ENCODE data around the gene WWOX. TPM values are rescaled to one million over a fixed set of nuclear protein-coding genes. Genes with fewer than 3 reads are reported as not detected.
A peak's percentile ranks its signal among the peaks of the same experiment; 100 is the strongest.

WWOX gene
- total RNA-seq, 2 experiments from 2014 or later = 19.9 to 29.4 TPM

- Mint-ChIP-seq H3K4me1 (no peaks in the 10 kb centered on the region), H3K4me3 (no peak overlapping the region), H3K27me3 (no peaks in the 10 kb centered on the region), H3K27ac (no peak overlapping the region), H3K36me3 (ENCODE audit: low read depth) (peaks cover 5% of the 10 kb centered on the region), H3K9me3 (ENCODE audit: low read depth) (peaks cover 2% of the 10 kb centered on the region)
- ATAC-seq = no peak
- intact Hi-C loops (cut with DNase I, micrococcal nuclease) = no loop called here
- DNase-seq = no peak
- CTCF ChIA-PET = no interaction called here
- POLR2A ChIA-PET = no interaction called here
Measured at GRCh38 chr16:78294538-78295225, 195.2 kb downstream of the WWOX start.

- Mint-ChIP-seq H3K9me3 (ENCODE audit: low read depth) (peaks cover 2% of the 10 kb centered on the region), H3K36me3 (ENCODE audit: low read depth) (peaks cover 5% of the 10 kb centered on the region), H3K27me3 (no peaks in the 10 kb centered on the region), H3K4me1 (no peaks in the 10 kb centered on the region), H3K27ac (no peak overlapping the region), H3K4me3 (no peak overlapping the region)
- ChIA-PET CTCF (no interaction called here), POLR2A (no interaction called here)
- no peak for ATAC-seq
- intact Hi-C loops (cut with DNase I, micrococcal nuclease) = no loop called here
- no peak for DNase-seq
Measured at GRCh38 chr16:78297066-78297666, 197.7 kb downstream of the WWOX start.

- H3K4me3 Mint-ChIP-seq = no peak overlapping the region
- H3K9me3 Mint-ChIP-seq (ENCODE audit: low read depth) = peaks cover 2% of the 10 kb centered on the region
- DNase-seq = no peak
- ChIA-PET CTCF (interaction anchor here (0.6 to 1.3 kb wide), 2 partner anchors 138 to 1076 kb away, joined by 3 to 4 read pairs; no protein-coding TSS in a partner anchor), POLR2A (no interaction called here)
- H3K4me1 Mint-ChIP-seq = no peaks in the 10 kb centered on the region
- H3K27ac Mint-ChIP-seq = no peak overlapping the region
- no peak for ATAC-seq
- intact Hi-C loops (cut with DNase I, micrococcal nuclease) = no loop called here
- no peaks in the 10 kb centered on the region for H3K27me3 Mint-ChIP-seq
- H3K36me3 Mint-ChIP-seq (ENCODE audit: low read depth) = peaks cover 7% of the 10 kb centered on the region
Measured at GRCh38 chr16:78298986-78299385, 199.5 kb downstream of the WWOX start.

- POLR2A ChIA-PET = no interaction called here
- Mint-ChIP-seq H3K36me3 (ENCODE audit: low read depth) (peaks cover 6% of the 10 kb centered on the region), H3K9me3 (ENCODE audit: low read depth) (peaks cover 2% of the 10 kb centered on the region), H3K27ac (no peak overlapping the region), H3K4me1 (no peaks in the 10 kb centered on the region), H3K27me3 (no peaks in the 10 kb centered on the region), H3K4me3 (no peak overlapping the region)
- no peak for DNase-seq
- ATAC-seq = no peak
- CTCF ChIA-PET = interaction anchor here (0.6 kb wide), 1 partner anchor 23 kb away, joined by 3 read pairs; no protein-coding TSS in a partner anchor
- intact Hi-C loops (cut with DNase I, micrococcal nuclease) = no loop called here
Measured at GRCh38 chr16:78300469-78300868, 201.0 kb downstream of the WWOX start.

- ChIA-PET POLR2A (no interaction called here), CTCF (no interaction called here)
- no peak for DNase-seq
- no peaks in the 10 kb centered on the region for H3K4me1 Mint-ChIP-seq
- peaks cover 3% of the 10 kb centered on the region for H3K36me3 Mint-ChIP-seq (ENCODE audit: low read depth)
- H3K4me3 Mint-ChIP-seq = no peak overlapping the region
- H3K27ac Mint-ChIP-seq = no peak overlapping the region
- intact Hi-C loops (cut with DNase I, micrococcal nuclease) = no loop called here
- no peaks in the 10 kb centered on the region for H3K27me3 Mint-ChIP-seq
- no peak for ATAC-seq
- H3K9me3 Mint-ChIP-seq (ENCODE audit: low read depth) = no peaks in the 10 kb centered on the region
Measured at GRCh38 chr16:78303946-78304345, 204.5 kb downstream of the WWOX start.

GRCh38 chr16:78306361-78306760 is 206.9 kb downstream of the WWOX start:
- H3K4me1 Mint-ChIP-seq = peaks cover 6% of the 10 kb centered on the region
- H3K27me3 Mint-ChIP-seq = no peaks in the 10 kb centered on the region
- DNase-seq (no peak), ATAC-seq (no peak)
- no peak overlapping the region for H3K4me3 Mint-ChIP-seq
- peaks cover 3% of the 10 kb centered on the region for H3K36me3 Mint-ChIP-seq (ENCODE audit: low read depth)
- H3K9me3 Mint-ChIP-seq (ENCODE audit: low read depth) = no peaks in the 10 kb centered on the region
- CTCF ChIA-PET = interaction anchor here (0.6 kb wide), 1 partner anchor 46 kb away, joined by 5 read pairs; no protein-coding TSS in a partner anchor
- H3K27ac Mint-ChIP-seq = no peak overlapping the region
- POLR2A ChIA-PET = no interaction called here
- intact Hi-C loops (cut with DNase I, micrococcal nuclease) = no loop called here

GRCh38 chr16:78307824-78308528 is 208.5 kb downstream of the WWOX start:
- Mint-ChIP-seq H3K27ac (no peak overlapping the region), H3K27me3 (no peaks in the 10 kb centered on the region), H3K4me3 (no peak overlapping the region), H3K4me1 (peaks cover 6% of the 10 kb centered on the region), H3K9me3 (ENCODE audit: low read depth) (no peaks in the 10 kb centered on the region), H3K36me3 (ENCODE audit: low read depth) (peaks cover 3% of the 10 kb centered on the region)
- CTCF ChIA-PET = no interaction called here
- POLR2A ChIA-PET = no interaction called here
- ATAC-seq (no peak), DNase-seq (no peak)
- intact Hi-C loops (cut with DNase I, micrococcal nuclease) = no loop called here

- Mint-ChIP-seq H3K27ac (no peak overlapping the region), H3K4me3 (no peak overlapping the region), H3K4me1 (peaks cover 6% of the 10 kb centered on the region), H3K27me3 (no peaks in the 10 kb centered on the region), H3K36me3 (ENCODE audit: low read depth) (no peaks in the 10 kb centered on the region), H3K9me3 (ENCODE audit: low read depth) (no peaks in the 10 kb centered on the region)
- CTCF ChIA-PET = no interaction called here
- ATAC-seq (no peak), DNase-seq (no peak)
- intact Hi-C loops (cut with DNase I, micrococcal nuclease) = no loop called here
- POLR2A ChIA-PET = no interaction called here
Measured at GRCh38 chr16:78309763-78310162, 210.3 kb downstream of the WWOX start.

GRCh38 chr16:78310196-78310595 is 210.7 kb downstream of the WWOX start:
- no peaks in the 10 kb centered on the region for H3K9me3 Mint-ChIP-seq (ENCODE audit: low read depth)
- H3K27ac Mint-ChIP-seq = no peak overlapping the region
- CTCF ChIA-PET = no interaction called here
- no peaks in the 10 kb centered on the region for H3K27me3 Mint-ChIP-seq
- ATAC-seq (no peak), DNase-seq (no peak)
- H3K4me3 Mint-ChIP-seq = no peak overlapping the region
- H3K4me1 Mint-ChIP-seq = peaks cover 6% of the 10 kb centered on the region
- intact Hi-C loops (cut with DNase I, micrococcal nuclease) = no loop called here
- no peaks in the 10 kb centered on the region for H3K36me3 Mint-ChIP-seq (ENCODE audit: low read depth)
- POLR2A ChIA-PET = no interaction called here

GRCh38 chr16:78310990-78311561 is 211.6 kb downstream of the WWOX start:
- POLR2A ChIA-PET = no interaction called here
- intact Hi-C loops (cut with DNase I, micrococcal nuclease) = no loop called here

GRCh38 chr16:78311831-78312230 is 212.4 kb downstream of the WWOX start:
- ChIA-PET POLR2A (no interaction called here), CTCF (interaction anchor here (0.7 kb wide), 1 partner anchor 167 kb away, joined by 3 read pairs; no protein-coding TSS in a partner anchor)
- Mint-ChIP-seq H3K27me3 (no peaks in the 10 kb centered on the region), H3K27ac (no peak overlapping the region), H3K36me3 (ENCODE audit: low read depth) (no peaks in the 10 kb centered on the region), H3K9me3 (ENCODE audit: low read depth) (no peaks in the 10 kb centered on the region), H3K4me3 (no peak overlapping the region), H3K4me1 (peaks cover 6% of the 10 kb centered on the region)
- no peak for ATAC-seq
- DNase-seq = no peak
- intact Hi-C loops (cut with DNase I, micrococcal nuclease) = no loop called here

More at GRCh38 chr16:78310990-78311561, 211.6 kb downstream of the WWOX start:
- CTCF ChIA-PET = no interaction called here
- H3K27ac Mint-ChIP-seq = no peak overlapping the region
- DNase-seq = peak; percentile 18
- H3K4me3 Mint-ChIP-seq = no peak overlapping the region
- no peaks in the 10 kb centered on the region for H3K9me3 Mint-ChIP-seq (ENCODE audit: low read depth)
- ATAC-seq = peak; percentile 51
- no peaks in the 10 kb centered on the region for H3K27me3 Mint-ChIP-seq
- peaks cover 6% of the 10 kb centered on the region for H3K4me1 Mint-ChIP-seq
- H3K36me3 Mint-ChIP-seq (ENCODE audit: low read depth) = no peaks in the 10 kb centered on the region
